Sciatic nerve (tissue), 2 donors: ENCODE results near the gene CEP41. TPM values are rescaled to one million over a fixed set of nuclear protein-coding genes. Genes with fewer than 3 reads are reported as not detected.

Experiments used
- ATAC-seq: fragments of 200-7000 bp; cut with Tn5 transposase; one replicate; pipeline ENCODE4 v1.9.1; 2020; ENCODE audit warnings: mild to moderate bottlenecking, moderate library complexity
- DNase-seq: peaks from one replicate; pipeline ENCODE4 v3.0.0-alpha.2; 2020; ENCODE audit warnings: low spot score
- intact Hi-C: fragments of 100-400 bp; cut with DNase I; formaldehyde crosslinking; loops from one replicate; pipeline ENCODE4 v1.14.2; 2022
- total RNA-seq: library from RNA; stranded (reverse); fragmentation: NEBNext Ultra II Directional; extraction: Animal tissue kit (Norgen Biotek cat#: 25700); gene quantifications from one replicate; pipeline ENCODE4 v1.2.1, GENCODE V29; 2021
- donor health status: DM: no; HTN: no; CAD: no.
- donor health status: DM: no; HTN: no; CAD: no.

CEP41 gene
- total RNA-seq, 1 donor from 2014 or later: 11.0 TPM

DNA sequence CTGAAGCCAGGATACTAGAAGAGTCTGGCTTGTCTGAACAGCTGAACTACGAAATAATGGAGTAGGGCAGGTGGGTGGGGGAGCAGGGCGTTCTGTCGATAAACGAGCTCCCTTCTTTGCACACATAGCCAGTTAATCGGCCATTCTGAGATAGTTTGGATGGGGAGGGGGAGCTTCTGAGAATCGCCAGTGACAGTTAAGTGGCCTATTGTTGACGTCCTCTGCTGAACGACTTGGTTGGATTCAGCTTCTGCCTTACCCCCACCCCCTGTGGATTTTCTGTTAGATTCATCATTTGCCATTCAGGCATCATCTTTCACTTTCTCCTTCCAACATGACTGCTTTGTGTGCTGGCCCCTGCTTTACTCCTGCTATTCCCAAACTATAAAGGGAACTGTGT, 95.7 kb downstream of the CEP41 start:
- DNase-seq (no peak), ATAC-seq (no peak)
- intact Hi-C loops: no loop called here

GRCh38 chr7:130344271-130344866, 96.4 kb downstream of the CEP41 start, which contains the start of gene CPA5:
Gene CPA5, plus strand, starts transcription at chr7:130344816. Its CDS starts 1,670 bp downstream, at chr7:130346486.
- intact Hi-C loops: no loop called here
- no peak for ATAC-seq
- DNase-seq: no peak

Other genes starting within 250 kb of the CEP41 start
- 23.9 TPM for gene TMEM209, start 235.6 kb downstream of the CEP41 start, total RNA-seq
- gene SSMEM1, start 233.2 kb downstream of the CEP41 start, total RNA-seq: not detected
- gene CPA2, start 174.2 kb downstream of the CEP41 start, total RNA-seq: 1.2 TPM
- gene CPA4, start 147.9 kb downstream of the CEP41 start, total RNA-seq: 2.3 TPM
- not detected for gene CPA5, start 96.2 kb downstream of the CEP41 start, total RNA-seq
- 4.1 TPM for gene CPA1, start 60.5 kb downstream of the CEP41 start, total RNA-seq
- 72.0 TPM for gene MEST, start 51.1 kb upstream of the CEP41 start, total RNA-seq
- gene COPG2, start 227.7 kb upstream of the CEP41 start, total RNA-seq: 21.8 TPM
- not detected for gene TSGA13, start 245.5 kb upstream of the CEP41 start, total RNA-seq